Liver (tissue), 3 donors: ENCODE results near the gene ASPSCR1.

ENCODE experiments used
- ATF3 ChIP-seq: IDR thresholded peaks from 2 replicates; pipeline ENCODE4 v1.6.1; 2016; ENCODE audit warnings: antibody characterized with exemption
- CTCF ChIP-seq: fragments of 150-350 bp; IDR thresholded peaks from 2 replicates; pipeline ENCODE4 v1.5.1; 2017; ENCODE audit warnings: improper control_type of control experiment, low read depth, low read length; ENCODE audit not compliant: missing input control
- GABPA ChIP-seq, 2 donors: IDR thresholded peaks in 1 of 2; conservative IDR thresholded peaks in 1 of 2; 2 replicates each; pipeline ENCODE4 v1.6.1; 2016; ENCODE audit warnings: antibody characterized with exemption in 2 of 2, mild to moderate bottlenecking in 1 of 2, moderate library complexity in 1 of 2
- JUND ChIP-seq, 2 donors: IDR thresholded peaks; 2 replicates each; pipeline ENCODE4 v1.6.1; 2016; ENCODE audit warnings: antibody characterized with exemption in 2 of 2
- MAX ChIP-seq: IDR thresholded peaks from 2 replicates; pipeline ENCODE4 v1.6.1; 2016; ENCODE audit warnings: antibody characterized with exemption
- NR2F2 ChIP-seq: IDR thresholded peaks from 2 replicates; pipeline ENCODE4 v1.6.1; 2016; ENCODE audit warnings: antibody characterized with exemption
- REST ChIP-seq: IDR thresholded peaks from 2 replicates; pipeline ENCODE4 v1.6.1; 2016; ENCODE audit warnings: antibody characterized with exemption, mild to moderate bottlenecking
- SP1 ChIP-seq: IDR thresholded peaks from 2 replicates; pipeline ENCODE4 v1.6.1; 2018; ENCODE audit warnings: antibody characterized with exemption, mild to moderate bottlenecking
- TAF1 ChIP-seq: conservative IDR thresholded peaks from 2 replicates; pipeline ENCODE4 v1.6.1; 2016; ENCODE audit warnings: antibody characterized with exemption, mild to moderate bottlenecking
- YY1 ChIP-seq: IDR thresholded peaks from 2 replicates; pipeline ENCODE4 v1.6.1; 2016; ENCODE audit warnings: antibody characterized with exemption, mild to moderate bottlenecking
- donor health status: healthy.
- donor health status: healthy.

- no peak for TF ChIP-seq TAF1
- TF ChIP-seq CTCF: no peak
- no peak for TF ChIP-seq SP1
- no peak for TF ChIP-seq ATF3
- no peak for TF ChIP-seq JUND (IDR thresholded peaks at IDR 0.05)
- no peak for TF ChIP-seq MAX
- TF ChIP-seq REST: no peak
- no peak for TF ChIP-seq GABPA (IDR thresholded peaks at IDR 0.05 in 1 of 2, conservative IDR thresholded peaks at IDR 0.05 in 1 of 2)
- no peak for TF ChIP-seq NR2F2
- TF ChIP-seq YY1: no peak
Measured at GRCh38 chr17:82018989-82019689, 41.7 kb downstream of the ASPSCR1 start.
